ENCODE results near the gene PTPRG.

The PTPRG gene

DNA sequence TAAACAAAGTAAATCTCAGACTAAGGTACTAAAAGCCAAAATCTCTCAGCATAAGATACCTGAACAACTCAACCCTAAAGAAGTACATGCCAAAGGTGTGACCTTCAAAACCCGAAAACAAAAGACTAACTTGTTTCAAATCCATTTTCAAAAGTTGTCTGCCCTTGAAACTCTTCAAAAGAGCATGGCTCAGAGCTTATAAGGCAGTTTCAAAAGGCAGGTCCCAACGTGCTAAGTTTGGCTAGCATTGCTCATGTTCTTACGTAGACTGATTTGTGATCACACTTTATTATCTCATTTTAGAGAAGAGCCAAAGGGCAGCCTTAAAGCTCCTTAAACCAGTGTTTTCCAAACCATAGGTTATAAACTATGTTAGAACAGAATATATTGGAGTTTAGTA, 699.8 kb downstream of the PTPRG start:
- no peak for DNase-seq

DNA sequence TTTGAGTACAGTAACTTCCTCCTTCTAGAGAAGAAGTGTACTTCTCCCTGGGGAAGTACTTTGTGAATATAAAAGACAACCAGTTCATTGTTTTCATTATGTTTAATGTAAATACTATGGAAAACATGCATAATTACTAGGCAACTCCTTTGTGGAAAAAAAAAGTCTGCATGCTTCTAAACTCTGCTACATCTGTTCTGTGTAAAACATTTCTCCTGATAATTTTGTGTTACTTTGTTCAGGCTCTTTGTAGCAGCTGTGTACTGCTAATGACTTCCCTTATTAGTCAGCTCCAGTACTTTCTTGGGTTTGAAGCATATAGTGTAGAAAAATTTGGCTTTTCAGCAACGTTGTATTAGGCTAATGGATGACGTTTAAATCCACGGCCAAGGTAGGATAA, 700.4 kb downstream of the PTPRG start:
- no peak for DNase-seq

DNA sequence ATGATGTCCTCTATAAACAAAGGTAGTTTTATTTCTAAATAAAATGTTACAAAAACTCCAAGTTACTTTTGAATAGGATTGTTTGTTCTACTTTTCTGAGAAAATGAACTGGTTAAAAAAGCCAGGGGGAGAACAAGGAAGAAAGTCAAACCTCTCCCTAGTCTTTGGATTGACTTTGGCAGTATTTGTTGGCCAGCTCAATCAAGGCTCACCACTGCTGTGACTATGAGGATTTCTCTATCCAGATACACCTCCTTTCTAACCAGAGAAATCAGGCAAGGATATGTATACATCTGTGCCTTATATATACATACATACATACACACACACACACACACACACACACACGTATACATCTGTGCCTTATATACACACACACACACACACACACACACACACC, 704.2 kb downstream of the PTPRG start:
- DNase-seq = no peak

DNA sequence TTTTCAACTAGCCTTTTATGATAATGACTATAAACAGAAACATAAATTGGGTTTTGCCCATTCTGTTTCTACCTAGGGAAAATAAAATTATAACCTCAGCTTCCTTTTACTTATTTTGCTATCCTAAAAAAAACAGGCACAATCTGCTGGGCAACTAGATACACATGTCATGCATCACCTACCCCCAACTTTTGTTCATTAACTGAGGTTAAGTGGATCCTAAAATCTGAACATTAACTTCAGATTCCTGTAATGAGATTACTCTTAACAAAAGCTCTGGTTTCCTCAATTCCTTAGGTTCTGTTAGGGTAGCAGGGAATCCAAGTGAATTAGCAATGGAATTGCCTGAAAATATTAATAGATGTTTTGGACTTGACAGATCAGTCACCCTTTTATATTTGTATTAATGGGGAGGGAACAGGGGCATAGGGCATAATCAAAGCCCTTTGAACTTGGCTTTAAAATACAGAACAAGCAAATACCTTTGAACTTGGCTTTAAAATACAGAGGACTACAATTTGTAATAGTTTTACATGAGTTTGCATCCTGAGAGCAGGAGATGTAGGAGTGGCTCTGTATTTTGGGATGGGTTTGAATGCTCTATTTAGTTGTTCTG, 705.4 kb downstream of the PTPRG start:
- no peak for DNase-seq

DNA sequence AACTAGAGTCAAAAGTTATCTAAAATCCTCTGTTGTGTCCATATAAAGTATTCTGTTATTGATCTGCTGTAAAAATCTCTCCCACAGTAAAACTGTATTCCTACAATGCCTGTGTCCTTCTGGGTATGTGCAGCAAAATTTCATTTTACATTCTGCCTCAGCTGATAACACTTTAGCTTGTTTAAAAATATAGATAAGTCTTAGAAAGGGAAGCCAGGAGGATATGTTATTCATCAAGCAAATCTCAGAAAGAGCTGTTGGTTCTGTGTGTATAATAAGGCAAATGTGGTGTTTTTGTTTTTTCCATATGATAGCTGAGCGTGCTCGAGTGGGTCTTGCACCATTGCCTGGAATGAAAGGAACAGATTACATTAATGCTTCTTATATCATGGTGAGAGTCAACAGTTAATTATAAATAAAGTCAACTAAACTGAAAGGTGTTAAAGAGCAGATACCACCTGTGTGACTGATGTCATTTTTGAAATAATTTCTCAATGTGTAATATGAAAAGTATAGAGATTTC, 715.3 kb downstream of the PTPRG start:
- DNase-seq = no peak

DNA sequence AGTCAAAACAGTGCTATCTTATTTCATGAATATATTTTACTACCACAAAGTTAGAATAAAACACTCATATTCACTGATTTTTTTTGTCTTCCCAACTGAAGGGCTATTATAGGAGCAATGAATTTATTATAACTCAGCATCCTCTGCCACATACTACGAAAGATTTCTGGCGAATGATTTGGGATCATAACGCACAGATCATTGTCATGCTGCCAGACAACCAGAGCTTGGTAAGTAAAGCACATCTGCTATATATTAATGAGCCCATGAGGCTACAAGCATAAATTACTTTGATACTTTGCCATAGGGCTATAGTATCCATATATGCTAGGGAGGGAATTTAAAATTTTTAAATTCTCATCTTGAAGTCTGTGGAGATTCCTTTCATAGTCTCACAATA, 716.1 kb downstream of the PTPRG start:
- DNase-seq = no peak

DNA sequence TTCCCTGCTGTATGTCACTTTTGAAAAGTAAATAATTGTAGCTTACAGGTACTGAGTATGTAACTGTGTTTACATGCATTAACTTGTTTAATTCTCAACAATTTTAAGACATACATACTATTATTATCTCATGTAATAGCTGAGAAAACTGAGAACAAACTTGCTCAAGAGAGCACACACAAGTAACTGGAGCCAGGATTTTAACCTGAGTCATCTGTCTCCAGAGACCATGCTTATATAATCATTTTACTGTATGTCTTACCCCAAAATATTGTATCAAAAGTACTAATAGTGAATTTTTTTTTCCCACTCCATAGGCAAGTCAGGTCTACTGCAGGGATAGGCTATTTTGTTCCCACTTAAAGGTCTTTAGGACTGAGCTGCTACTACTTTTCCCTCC, 716.6 kb downstream of the PTPRG start:
- DNase-seq = no peak

DNA sequence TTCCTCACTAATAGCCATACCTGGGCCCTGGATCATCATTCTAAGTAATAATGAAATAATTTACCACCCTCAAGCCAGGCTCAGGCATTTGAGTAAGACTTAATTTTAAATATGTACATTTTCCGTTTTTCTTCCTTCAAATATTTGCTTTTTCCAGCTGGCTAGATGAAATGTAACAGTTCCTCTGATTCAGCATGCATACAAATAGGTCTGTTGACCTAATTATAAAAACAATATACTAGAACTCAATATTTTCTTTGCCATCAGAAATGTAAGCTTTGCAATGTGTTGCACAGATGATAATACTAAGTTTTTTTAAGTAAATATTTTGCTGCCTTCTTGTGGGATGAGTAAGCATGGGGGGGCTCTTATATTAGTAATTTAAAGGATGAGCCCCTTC, 720.4 kb downstream of the PTPRG start:
- no peak for DNase-seq

DNA sequence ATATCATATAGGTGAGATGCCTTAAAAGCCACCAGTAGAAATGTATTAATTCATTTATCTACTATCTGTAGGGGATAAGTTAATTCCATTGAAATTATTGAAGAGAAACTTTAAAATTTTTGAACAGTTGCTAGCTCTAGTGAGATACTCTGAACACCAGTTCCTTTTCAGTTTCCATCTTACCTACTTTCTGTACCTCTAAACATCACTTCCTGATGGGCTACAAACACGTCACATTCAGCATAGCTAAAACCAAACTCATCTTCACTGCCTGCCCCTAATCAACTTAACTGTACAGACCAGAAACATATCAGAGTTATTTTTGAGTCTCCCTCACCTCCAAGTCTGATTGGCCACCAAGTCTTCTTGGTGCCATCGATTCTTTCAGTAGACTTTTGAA, 723.1 kb downstream of the PTPRG start:
- no peak for DNase-seq

DNA sequence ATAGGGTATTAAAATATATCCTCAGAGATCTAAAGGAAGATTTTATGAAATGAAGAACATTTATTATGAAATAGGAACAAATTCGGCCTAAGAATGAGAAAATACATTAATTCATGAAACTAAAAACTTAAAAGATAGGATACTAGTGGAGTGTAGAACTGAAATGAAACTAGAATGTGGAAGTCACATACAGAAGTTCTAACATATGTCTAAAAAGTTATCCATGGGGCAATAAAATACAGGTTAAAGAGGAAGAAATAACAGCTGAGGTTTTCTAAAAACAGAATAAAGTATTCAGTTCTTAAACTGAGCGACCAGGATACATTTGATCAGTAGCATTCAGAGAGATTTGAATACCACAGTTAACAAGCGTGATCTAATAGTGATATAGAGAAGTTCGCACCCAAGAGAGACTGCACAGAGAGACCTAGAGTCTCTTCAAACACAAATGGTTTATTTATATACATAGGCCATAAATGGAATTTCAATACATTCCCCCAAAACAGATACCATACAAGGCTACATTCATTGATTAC, 726.1 kb downstream of the PTPRG start:
- DNase-seq = no peak

DNA sequence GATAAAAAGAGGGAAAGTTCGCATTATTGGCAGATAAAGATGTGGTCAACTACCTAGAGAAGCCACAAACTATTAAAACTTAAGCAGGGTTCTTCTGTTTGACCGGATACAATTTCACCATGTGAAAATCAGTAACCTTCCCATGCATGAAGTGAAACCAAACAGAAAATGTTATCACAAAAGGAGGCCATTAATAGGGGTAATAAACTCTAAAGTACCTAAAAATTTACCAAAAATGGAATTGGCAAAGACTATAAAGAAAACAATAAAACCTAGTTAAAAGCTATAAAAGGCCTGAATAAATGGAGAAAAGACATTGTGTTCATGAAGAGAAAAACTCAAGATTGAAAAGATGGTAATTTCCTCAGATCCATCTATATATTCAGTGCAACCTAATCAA, 728.6 kb downstream of the PTPRG start:
- DNase-seq = no peak

DNA sequence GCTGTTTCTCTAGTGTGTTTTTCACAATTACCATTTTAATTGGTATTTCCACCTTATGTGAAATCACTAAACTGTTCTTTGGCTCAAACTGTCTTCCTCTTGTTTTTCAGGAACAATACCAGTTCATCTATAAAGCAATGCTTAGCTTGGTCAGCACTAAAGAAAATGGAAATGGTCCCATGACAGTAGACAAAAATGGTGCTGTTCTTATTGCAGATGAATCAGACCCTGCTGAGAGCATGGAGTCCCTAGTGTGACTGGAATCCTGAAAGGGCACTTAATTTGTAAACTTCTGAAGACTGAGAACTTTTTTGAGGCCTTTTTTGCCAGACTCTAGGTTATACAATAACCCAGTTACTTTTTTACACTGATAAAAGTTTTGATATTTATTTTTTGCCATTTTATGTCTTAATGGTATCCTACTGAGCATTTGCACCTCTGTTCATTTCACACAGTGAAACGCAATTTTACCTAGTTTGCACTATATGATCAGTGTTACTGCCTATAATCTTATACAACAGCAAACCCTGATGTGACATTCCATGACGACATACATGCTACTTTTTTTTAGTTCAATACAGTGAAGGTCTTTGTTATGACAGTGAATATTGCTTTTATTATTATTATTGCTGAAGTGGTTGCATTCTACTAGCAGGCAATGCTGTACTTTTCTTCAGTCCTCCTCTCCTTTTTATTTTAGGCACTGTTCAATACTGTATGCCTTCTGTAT, 731.8 kb downstream of the PTPRG start:
- no peak for DNase-seq

DNA sequence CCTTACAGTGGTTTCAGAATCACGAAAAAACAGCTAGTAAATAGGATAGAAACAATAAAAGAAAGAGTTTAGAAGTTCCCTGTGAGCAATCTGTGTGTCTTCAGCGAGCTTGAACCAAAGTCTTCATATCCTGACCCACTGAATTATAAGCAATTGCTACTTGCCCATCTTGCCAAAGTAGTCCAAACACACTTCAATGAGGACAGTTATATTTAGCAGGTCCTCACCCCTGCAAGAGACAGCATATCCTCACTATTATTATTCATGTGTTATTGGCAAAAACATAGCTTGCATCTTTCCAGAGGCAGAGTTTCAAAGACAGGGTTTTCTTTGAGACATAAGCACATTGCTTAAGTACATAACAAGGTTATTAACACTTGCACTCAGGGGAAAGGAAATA, 734.2 kb downstream of the PTPRG start:
- no peak for DNase-seq

DNA sequence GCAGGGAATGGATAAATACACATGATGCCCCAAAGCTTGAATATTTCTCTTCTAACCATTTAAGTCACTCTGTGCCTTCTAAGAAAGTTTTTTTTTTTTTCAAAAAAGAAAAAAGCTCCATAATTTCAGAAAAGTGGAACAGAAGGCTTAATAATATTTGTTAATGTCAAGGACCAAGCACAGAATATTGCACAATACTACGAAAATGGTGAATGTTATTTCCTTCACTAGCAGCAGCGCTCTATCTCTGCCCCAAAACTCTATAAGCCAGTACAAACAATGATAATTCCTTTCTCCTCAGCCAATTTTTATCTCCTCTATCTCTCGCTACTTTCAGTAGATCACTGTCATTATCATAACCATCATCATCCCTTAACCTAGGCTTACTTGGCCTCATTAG, 739.2 kb downstream of the PTPRG start:
- DNase-seq = no peak

DNA sequence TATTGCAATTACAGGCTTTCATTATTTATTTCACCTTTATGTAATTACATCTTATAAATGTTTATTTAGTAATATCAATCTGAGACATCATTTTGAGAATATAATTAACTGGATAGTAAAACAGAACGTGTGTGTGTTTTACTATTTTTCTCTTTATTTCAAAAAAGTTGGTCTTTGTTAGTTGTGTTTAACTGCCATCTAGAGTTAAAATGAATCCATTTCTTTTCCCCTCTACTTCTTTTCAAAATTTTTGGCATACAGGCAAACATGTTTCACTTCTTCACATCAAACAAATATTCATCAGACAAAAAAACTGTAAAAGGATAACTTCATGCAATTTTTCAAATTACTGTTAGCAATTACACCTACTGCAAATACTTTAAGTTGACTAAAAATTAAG, 750.8 kb downstream of the PTPRG start:
- no peak for DNase-seq

DNA sequence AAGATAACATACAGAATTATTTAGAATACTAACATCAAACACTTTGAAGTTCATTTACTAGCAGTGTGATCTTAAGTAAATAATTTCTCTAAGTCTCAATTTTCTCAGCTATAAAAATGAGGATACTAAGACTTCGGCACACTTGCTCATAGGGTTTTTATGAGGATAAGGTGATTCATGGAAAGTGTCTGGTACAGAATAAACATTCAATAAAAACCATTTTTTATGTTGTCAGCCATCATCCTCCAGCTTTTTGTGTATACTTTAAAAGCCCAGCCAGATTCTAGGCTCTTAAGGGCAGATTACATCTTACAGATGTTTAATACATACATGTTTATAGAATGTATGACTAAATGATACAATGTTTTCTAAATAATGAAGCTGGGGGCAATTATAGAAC, 755.2 kb downstream of the PTPRG start:
- DNase-seq = no peak

DNA sequence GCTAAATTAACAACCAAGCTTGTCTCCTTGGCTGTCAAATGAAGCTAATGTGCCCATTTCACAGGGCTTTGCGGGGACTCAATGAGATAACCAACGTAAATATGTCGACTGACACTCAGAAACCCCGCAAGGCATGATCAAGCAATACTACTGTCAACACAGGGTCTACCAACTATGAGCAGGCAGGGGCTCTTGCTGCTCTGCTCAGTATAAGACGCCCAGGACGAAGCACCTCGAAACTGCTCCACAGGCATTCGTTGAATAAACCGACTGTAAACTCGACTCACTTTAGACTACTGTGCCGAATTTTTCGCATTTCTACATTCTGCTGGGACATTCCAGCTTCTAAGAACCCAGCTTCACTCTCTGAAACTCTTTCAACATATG, 757.0 kb downstream of the PTPRG start:
- no peak for DNase-seq

DNA sequence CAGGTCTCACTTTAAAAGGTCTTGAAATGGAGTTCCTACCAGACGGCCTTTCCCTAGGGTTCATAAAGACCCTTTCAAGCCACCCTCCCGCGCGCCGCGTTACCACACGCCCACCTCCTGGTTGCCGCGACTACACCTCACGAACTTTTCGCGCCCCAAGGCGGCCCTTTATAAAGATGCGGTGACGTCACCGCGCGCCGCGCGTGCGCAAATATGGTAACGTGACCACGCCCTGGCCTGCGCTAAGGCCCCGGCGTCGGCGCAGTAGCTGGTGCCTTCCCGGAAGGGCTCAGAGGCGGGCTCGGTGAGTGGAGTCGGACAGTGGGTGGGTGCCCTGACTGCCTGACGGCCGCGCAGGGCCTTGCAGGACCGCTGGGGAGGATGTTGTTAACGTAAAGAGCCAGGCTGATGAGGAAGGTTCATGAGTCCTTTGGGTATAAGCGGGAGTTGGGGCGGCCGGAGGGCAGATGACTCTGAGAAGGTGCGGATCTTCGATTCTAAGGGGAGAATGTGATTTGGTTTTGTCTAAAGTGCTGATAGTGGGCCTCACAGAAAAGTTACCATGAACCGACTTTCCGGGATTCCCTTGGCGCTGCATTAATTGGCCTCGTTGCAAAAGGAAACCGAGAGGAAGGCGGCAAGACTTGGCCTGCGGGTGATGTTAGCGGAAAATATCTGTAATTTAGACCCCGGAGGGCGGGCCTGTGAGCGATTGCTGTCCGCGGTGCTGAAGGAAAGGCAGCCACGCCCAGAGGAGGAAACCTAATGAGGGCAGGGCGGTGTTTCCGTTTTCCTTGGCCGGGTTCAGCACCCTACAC, 757.6 kb downstream of the PTPRG start:
- peak; percentile 69 for DNase-seq

DNA sequence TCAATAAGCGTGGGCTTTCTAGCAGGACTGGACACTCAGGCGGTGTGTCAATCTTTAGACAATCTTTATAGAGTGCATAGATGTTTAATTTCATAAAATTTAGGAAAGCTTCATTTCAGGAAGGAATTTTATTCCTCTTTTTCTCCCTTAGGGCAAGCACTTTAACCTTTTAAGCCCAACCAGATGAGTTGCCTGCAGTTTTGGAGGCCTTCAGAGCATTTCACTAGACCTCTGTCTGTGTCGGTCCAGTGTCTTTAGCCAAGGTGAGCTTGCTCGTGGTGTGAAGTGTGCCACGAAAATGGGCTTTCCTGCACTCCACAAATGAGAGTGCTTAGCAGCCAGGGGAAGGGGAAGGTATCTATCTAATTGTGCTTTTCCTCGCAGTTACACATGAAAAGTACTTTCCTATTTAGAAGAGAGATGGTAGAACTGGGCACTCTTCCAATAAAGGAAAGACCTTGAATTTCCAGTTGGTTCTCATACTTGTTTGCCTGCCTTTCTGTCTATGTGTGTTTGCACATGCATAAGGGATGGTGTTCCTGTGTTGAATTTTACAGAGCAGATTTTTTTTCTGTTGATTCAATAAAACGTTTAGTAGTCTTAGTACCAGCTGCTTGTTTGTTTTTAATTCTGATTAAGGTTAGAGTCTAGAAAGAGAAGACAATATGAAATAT, 758.3 kb downstream of the PTPRG start:
- DNase-seq = no peak

DNA sequence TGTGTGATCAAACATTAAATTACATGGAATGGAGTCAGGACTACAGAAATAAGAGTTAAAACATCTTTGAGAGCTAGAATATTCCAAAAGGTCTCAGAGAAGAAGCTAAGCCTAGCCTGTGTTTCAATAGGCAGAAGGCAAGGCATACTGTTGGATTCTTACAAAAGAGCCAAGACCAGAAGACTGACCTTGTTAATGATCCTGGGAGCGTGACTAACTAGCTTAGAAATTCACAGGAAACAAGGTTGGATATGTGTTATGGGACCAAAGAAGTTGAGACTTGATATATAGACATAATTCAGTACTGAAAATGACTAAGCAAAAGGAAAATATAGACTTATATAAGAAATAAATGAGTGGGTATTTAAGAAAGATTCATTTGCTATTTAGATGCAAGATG, 761.9 kb downstream of the PTPRG start:
- no peak for DNase-seq

DNA sequence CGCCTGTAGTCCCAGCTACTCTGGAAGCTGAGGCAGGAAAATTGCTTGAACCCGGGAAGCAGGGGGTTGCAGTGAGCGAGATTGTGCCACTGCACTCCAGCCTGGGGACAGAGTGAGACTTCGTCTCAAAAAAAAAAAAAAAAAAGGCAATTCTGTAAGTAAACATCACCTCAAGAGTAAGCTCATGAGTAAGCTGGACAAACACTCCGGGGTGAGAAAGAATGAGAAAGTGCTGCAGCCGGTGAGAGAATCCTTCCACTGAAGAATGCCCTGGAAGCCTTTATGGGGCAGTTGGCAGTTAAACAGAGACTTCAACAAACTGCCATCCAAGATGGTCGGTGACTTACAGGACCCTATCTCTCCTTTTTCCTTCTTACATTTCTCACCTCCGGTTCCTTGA, 764.5 kb downstream of the PTPRG start:
- no peak for DNase-seq

DNA sequence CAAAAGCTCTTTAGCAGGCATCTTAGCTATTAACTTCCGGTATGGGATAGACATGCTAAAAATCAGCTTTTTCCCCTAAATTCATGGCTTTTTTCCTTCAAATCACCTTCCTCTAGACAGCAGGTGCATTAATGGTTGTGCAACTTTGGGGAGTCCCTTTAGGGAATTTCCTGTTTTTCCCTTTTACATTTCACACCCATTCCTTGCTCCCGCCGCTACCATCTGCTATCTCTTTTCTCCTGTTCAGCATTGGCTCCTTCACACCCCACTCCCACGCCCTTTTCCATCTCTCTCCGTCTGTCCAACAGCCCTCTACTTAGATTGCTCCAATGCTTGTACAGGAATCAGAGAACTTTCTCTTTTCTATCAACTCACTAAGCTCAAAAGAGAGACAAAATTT, 768.6 kb downstream of the PTPRG start:
- no peak for DNase-seq

DNA sequence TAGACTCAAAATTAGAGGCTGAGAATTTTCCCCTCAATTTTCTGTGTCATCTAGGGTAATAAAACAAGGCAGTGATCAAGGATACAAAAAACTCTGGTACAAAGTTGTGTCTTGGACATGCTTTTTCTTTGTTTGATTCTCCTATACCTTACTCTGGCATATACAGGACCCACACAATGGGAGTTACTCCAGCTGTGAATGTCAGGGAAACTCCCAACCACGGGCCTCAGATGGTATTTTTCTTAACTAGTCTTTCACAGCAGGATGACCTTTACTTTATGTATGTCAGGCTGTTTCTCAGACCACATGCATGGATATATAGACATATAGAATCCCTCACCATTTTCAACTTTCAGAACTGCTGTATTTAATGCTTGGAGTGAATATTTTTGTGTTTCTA, 770.6 kb downstream of the PTPRG start:
- DNase-seq = no peak
